ENCODE data around the gene RPH3AL. TPM values are rescaled to one million over a fixed set of nuclear protein-coding genes. Genes with fewer than 3 reads are reported as not detected.

RPH3AL gene
- total and polyA plus RNA-seq, 10 of the 15 experiments (the other 5 are each of a cell fraction or from before 2014, with no cell fraction given): 0.04 to 1.2 (median 0.47) TPM; not detected in 2

DNA sequence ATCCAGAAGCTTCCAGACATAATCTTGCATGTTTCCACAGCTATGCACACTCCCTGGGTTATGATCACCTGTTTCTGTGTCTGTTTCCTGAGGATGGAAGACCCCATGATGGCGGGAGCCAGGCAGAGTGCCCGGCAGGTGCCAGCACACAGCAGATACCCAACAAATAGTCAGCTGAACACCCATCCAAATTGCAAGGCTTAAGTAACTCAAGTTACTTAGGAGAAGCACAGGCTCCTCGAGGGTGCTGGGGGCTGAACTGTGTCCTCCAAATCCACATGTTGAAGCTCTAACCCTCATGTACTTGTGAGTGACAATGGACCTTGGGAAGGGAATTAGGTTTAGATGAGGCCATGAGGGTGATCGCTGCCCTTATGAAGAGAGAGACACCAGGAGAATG lies 91.7 kb downstream of the RPH3AL start:
- ChIA-PET SMC1A (ENCODE audit: uncharacterized antibody, unreplicated experiment) (interaction anchor here (0.5 kb wide), 1 partner anchor 55 kb away, joined by 3 read pairs; no protein-coding TSS in a partner anchor), POLR2A (no interaction called here), CTCF (no interaction called here), RAD21 (ENCODE audit: unreplicated experiment) (no interaction called here)
- no peak overlapping the region for H3K9ac ChIP-seq (ENCODE audit: control insufficient read depth, insufficient read depth, low read length)
- no peak overlapping the region for H2AFZ ChIP-seq (ENCODE audit: control insufficient read depth, low read depth, low read length)
- TF ChIP-seq, protein P1, sequence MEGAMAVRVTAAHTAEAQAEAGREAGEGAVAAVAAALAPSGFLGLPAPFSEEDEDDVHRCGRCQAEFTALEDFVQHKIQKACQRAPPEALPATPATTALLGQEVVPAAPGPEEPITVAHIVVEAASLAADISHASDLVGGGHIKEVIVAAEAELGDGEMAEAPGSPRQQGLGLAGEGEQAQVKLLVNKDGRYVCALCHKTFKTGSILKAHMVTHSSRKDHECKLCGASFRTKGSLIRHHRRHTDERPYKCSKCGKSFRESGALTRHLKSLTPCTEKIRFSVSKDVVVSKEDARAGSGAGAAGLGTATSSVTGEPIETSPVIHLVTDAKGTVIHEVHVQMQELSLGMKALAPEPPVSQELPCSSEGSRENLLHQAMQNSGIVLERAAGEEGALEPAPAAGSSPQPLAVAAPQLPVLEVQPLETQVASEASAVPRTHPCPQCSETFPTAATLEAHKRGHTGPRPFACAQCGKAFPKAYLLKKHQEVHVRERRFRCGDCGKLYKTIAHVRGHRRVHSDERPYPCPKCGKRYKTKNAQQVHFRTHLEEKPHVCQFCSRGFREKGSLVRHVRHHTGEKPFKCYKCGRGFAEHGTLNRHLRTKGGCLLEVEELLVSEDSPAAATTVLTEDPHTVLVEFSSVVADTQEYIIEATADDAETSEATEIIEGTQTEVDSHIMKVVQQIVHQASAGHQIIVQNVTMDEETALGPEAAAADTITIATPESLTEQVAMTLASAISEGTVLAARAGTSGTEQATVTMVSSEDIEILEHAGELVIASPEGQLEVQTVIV (IDR thresholded peaks at IDR 0.05; ENCODE audit: borderline replicate concordance, partially characterized antibody): no peak
- no peak for TF ChIP-seq CBX5 (IDR thresholded peaks at IDR 0.05; ENCODE audit: low read depth)
- TF ChIP-seq POU2F2 (IDR thresholded peaks at IDR 0.05; ENCODE audit: borderline replicate concordance, low read depth, low read length): no peak
- TF ChIP-seq FOS (IDR thresholded peaks at IDR 0.05; ENCODE audit: borderline replicate concordance, extremely low read depth, insufficient read length): no peak
- TF ChIP-seq SMAD5 (IDR thresholded peaks at IDR 0.05; ENCODE audit: low read depth): no peak
- H3K79me2 ChIP-seq (ENCODE audit: control insufficient read depth, insufficient read depth, low read length): no peaks in the 10 kb centered on the region
- no peaks in the 10 kb centered on the region for H3K9me3 ChIP-seq (replicated peaks; ENCODE audit: control insufficient read depth, insufficient read depth, low read length)
- H3K27me3 ChIP-seq (replicated peaks in 1 of 2; ENCODE audit: control insufficient read depth in 2 of 2, insufficient read depth in 2 of 2, low read length in 1 of 2): no peaks in the 10 kb centered on the region
- ATAC-seq: no peak
- H3K27ac ChIP-seq (ENCODE audit: control insufficient read depth, insufficient read depth): no peak overlapping the region
- FAIRE-seq: no peak
- WGBS (ENCODE audit: insufficient coverage, insufficient replicate concordance, low lambda C conversion rate, missing lambda C conversion rate): 25% methylated on average over 4 of the region's 4 CpGs
- in situ Hi-C loops (cut with MboI): no loop called here
- intact Hi-C loops (cut with micrococcal nuclease; ENCODE audit: unreplicated experiment): no loop called here
- H3K4me3 ChIP-seq: no peak overlapping the region
- no peak overlapping the region for H3K4me2 ChIP-seq (ENCODE audit: control insufficient read depth, insufficient read depth)
- no peak for DNase-seq (ENCODE audit: low read depth, low spot score)
- no peaks in the 10 kb centered on the region for H3K4me1 ChIP-seq (ENCODE audit: control insufficient read depth, insufficient read depth, low read length)
- no peaks in the 10 kb centered on the region for H4K20me1 ChIP-seq (ENCODE audit: control insufficient read depth, insufficient read depth)
- no peaks in the 10 kb centered on the region for H3K36me3 ChIP-seq (ENCODE audit: control insufficient read depth in 2 of 2, insufficient read depth in 2 of 2, low read length in 1 of 2)
- no TSS peak for BruUV-seq (replicated peaks)
